Thyroid gland (tissue), 4 donors: ENCODE data around the gene MS4A7.

Experiments
- POLR2A ChIP-seq, 2 donors: fragments of 450-650 bp; IDR thresholded peaks; one replicate each; pipeline ENCODE4 v1.6.1; 2017; ENCODE audit warnings: antibody characterized with exemption in 2 of 2, mild to moderate bottlenecking in 2 of 2, moderate library complexity in 1 of 2
- TF ChIP-seq, protein P1 (sequence below), 6 experiments: fragments of 200-600 bp in 3 of 6; fragments of 450-650 bp in 3 of 6; sonication (generic) in 3 of 6; IDR thresholded peaks; one replicate each; pipeline ENCODE4 v1.5.1; 2016 to 2019; ENCODE audit warnings: antibody characterized with exemption in 6 of 6, mild to moderate bottlenecking in 2 of 6, inconsistent platforms in 1 of 6, moderate library complexity in 1 of 6

DNA sequence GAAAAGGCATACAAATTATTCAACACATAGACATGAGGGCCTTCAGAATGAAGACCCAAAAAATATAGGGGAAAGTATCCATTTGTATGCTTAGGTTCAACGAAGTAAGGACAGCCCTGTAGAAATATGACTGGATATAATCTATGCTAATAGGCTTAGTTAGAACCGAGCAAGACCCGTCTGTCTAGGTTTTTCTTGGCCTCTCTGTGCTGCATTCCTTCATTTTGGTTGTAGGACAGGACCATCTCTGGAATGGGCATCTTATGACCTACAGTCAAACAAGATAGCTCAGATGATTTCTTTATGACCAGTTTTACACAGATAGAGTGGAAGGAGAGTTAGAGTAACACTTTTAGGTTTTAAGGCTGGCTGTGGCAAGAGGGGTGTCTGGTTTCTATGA is 5.6 kb upstream of the MS4A7 start:
- TF ChIP-seq, protein P1, sequence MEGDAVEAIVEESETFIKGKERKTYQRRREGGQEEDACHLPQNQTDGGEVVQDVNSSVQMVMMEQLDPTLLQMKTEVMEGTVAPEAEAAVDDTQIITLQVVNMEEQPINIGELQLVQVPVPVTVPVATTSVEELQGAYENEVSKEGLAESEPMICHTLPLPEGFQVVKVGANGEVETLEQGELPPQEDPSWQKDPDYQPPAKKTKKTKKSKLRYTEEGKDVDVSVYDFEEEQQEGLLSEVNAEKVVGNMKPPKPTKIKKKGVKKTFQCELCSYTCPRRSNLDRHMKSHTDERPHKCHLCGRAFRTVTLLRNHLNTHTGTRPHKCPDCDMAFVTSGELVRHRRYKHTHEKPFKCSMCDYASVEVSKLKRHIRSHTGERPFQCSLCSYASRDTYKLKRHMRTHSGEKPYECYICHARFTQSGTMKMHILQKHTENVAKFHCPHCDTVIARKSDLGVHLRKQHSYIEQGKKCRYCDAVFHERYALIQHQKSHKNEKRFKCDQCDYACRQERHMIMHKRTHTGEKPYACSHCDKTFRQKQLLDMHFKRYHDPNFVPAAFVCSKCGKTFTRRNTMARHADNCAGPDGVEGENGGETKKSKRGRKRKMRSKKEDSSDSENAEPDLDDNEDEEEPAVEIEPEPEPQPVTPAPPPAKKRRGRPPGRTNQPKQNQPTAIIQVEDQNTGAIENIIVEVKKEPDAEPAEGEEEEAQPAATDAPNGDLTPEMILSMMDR (IDR thresholded peaks at IDR 0.05): no peak
- TF ChIP-seq POLR2A (IDR thresholded peaks at IDR 0.05): no peak
